OCI-LY3 (cell line): ENCODE measurements around the gene MACROD2.

Experiments used
- EZH2phosphoT487 ChIP-seq: fragments of 200-600 bp; shearing (Covaris generic); IDR thresholded peaks from 2 replicates; pipeline ENCODE4 v1.6.1; 2018; ENCODE audit warnings: antibody characterized with exemption, mixed run types, low read depth
- TF ChIP-seq, protein P1 (sequence below): fragments of 200-600, 300-600 bp; sonication (generic); IDR thresholded peaks from 2 replicates; pipeline ENCODE4 v1.5.1; 2014; ENCODE audit warnings: antibody characterized with exemption, low read length, low read depth

DNA sequence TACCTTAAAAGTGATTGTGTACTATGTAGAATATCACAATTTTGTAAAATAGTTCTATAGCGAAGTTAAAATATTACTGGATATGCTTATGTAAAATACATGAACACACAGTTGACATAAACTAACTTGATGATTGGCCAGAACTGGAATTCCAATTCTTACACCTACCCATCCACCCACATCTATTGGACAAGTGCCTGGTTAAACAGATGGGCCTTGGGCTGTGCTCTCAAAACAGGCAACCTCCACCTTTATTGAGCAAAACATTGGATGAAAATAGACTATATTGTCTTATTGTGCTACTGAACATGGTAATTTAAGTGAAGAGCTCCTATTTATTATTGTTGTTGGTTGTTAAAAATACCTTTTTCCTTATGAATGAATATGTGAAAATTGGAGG, 496.1 kb downstream of the MACROD2 start:
- TF ChIP-seq, protein P1, sequence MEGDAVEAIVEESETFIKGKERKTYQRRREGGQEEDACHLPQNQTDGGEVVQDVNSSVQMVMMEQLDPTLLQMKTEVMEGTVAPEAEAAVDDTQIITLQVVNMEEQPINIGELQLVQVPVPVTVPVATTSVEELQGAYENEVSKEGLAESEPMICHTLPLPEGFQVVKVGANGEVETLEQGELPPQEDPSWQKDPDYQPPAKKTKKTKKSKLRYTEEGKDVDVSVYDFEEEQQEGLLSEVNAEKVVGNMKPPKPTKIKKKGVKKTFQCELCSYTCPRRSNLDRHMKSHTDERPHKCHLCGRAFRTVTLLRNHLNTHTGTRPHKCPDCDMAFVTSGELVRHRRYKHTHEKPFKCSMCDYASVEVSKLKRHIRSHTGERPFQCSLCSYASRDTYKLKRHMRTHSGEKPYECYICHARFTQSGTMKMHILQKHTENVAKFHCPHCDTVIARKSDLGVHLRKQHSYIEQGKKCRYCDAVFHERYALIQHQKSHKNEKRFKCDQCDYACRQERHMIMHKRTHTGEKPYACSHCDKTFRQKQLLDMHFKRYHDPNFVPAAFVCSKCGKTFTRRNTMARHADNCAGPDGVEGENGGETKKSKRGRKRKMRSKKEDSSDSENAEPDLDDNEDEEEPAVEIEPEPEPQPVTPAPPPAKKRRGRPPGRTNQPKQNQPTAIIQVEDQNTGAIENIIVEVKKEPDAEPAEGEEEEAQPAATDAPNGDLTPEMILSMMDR: no peak
- TF ChIP-seq EZH2phosphoT487: no peak
